IMR-90 (cell line): ENCODE data around the gene MORC1. TPM values are rescaled to one million over a fixed set of nuclear protein-coding genes. Genes with fewer than 3 reads are reported as not detected.
A peak's percentile ranks its signal among the peaks of the same experiment; 100 is the strongest.

Experiments
- ATAC-seq: fragments of 200-7000 bp; cut with Tn5 transposase; 2 replicates; pipeline ENCODE4 v1.9.1; 2020; ENCODE audit warnings: low read depth, mild to moderate bottlenecking, moderate library complexity
- BruUV-seq: library from RNA; stranded (reverse); fragments of 400-500 nt; replicated peaks from 2 replicates; lab custom pipeline; 2021; lab: Mats Ljungman, UMichigan
- CTCF ChIA-PET: fragments of 300-600 bp; formaldehyde crosslinking; extraction: SDS; loops from one replicate; lab custom pipeline; 2021; ENCODE audit warnings: antibody characterized with exemption; lab: Yijun Ruan, JAX
- POLR2A ChIA-PET: fragments of 300-600 bp; sonication (Branson Sonifier 250); formaldehyde crosslinking; loops from one replicate; lab custom pipeline; 2022; ENCODE audit warnings: antibody characterized with exemption; ENCODE audit not compliant: unreplicated experiment; lab: Charles Lee
- DNase-seq: peaks from one replicate; pipeline ENCODE4 v3.0.0; 2013
- H2AFZ ChIP-seq: replicated peaks from 2 replicates; pipeline ENCODE3; 2013; ENCODE audit warnings: low read length, mild to moderate bottlenecking; ENCODE audit not compliant: poor library complexity
- H2AK5ac ChIP-seq: 2 replicates; pipeline ENCODE4 v1.6.1; 2013; ENCODE audit warnings: low read depth, low read length, inconsistent platforms
- H2AK9ac ChIP-seq: replicated peaks from 2 replicates; pipeline ENCODE3; 2013; ENCODE audit warnings: mild to moderate bottlenecking, low read depth, low read length, moderate library complexity; ENCODE audit not compliant: poor library complexity
- H2BK120ac ChIP-seq: 2 replicates; pipeline ENCODE4 v1.6.1; 2013; ENCODE audit warnings: low read depth, low read length, inconsistent platforms
- H2BK15ac ChIP-seq: 3 replicates; pipeline ENCODE4 v1.6.1; 2013; ENCODE audit warnings: low read depth, low read length, inconsistent platforms
- H2BK20ac ChIP-seq: 2 replicates; pipeline ENCODE4 v1.6.1; 2013; ENCODE audit warnings: low read depth, mild to moderate bottlenecking, inconsistent platforms, low read length, moderate library complexity
- H2BK5ac ChIP-seq: 2 replicates; pipeline ENCODE4 v1.6.1; 2013; ENCODE audit warnings: mild to moderate bottlenecking, low read depth, low read length, inconsistent platforms; ENCODE audit not compliant: poor library complexity, severe bottlenecking
- H3K14ac ChIP-seq: replicated peaks from 2 replicates; pipeline ENCODE4 v1.6.1; 2013; ENCODE audit warnings: low read depth, low read length, inconsistent platforms
- H3K18ac ChIP-seq: 2 replicates; pipeline ENCODE4 v1.6.1; 2013; ENCODE audit warnings: low read depth, low read length, control low read depth
- H3K23ac ChIP-seq: 2 replicates; pipeline ENCODE4 v1.6.1; 2013; ENCODE audit warnings: low read depth, low read length, inconsistent platforms
- H3K27ac ChIP-seq: 2 replicates; pipeline ENCODE4 v1.5.1; 2013; ENCODE audit warnings: mild to moderate bottlenecking, control low read depth, low read length; ENCODE audit not compliant: insufficient read depth
- H3K27me3 ChIP-seq: 2 replicates; pipeline ENCODE4 v1.6.1; 2013; ENCODE audit warnings: low read length; ENCODE audit not compliant: control insufficient read depth, insufficient read depth
- H3K36me3 ChIP-seq: 2 replicates; pipeline ENCODE4 v1.6.1; 2013; ENCODE audit warnings: low read length, mixed read lengths; ENCODE audit not compliant: control insufficient read depth, insufficient read depth
- H3K4ac ChIP-seq: 2 replicates; pipeline ENCODE4 v1.6.1; 2013; ENCODE audit warnings: low read depth, low read length, inconsistent platforms
- H3K4me1 ChIP-seq: 2 replicates; pipeline ENCODE4 v1.6.1; 2013; ENCODE audit warnings: low read length, mixed read lengths; ENCODE audit not compliant: control insufficient read depth, insufficient read depth
- H3K4me2 ChIP-seq: 2 replicates; pipeline ENCODE4 v1.6.1; 2013; ENCODE audit warnings: low read depth, mild to moderate bottlenecking, control low read depth, low read length, moderate library complexity
- H3K4me3 ChIP-seq: 2 replicates; pipeline ENCODE4 v1.5.1; 2013; ENCODE audit warnings: low read depth, mild to moderate bottlenecking, control low read depth, low read length, moderate library complexity; ENCODE audit not compliant: insufficient read depth
- H3K56ac ChIP-seq: 2 replicates; pipeline ENCODE4 v1.6.1; 2013; ENCODE audit warnings: low read length, inconsistent platforms; ENCODE audit not compliant: insufficient read depth; ENCODE audit errors: extremely low read depth
- H3K79me1 ChIP-seq, 2 experiments: 2 replicates each; pipeline ENCODE4 v1.6.1; 2013; ENCODE audit warnings: low read length in 2 of 2, inconsistent platforms in 1 of 2, low read depth in 1 of 2
- H3K9ac ChIP-seq: 2 replicates; pipeline ENCODE4 v1.6.1; 2013; ENCODE audit warnings: low read depth, low read length, control low read depth
- H3K9me1 ChIP-seq: 2 replicates; pipeline ENCODE4 v1.6.1; 2013; ENCODE audit warnings: low read length, inconsistent platforms; ENCODE audit not compliant: insufficient read depth
- H3K9me3 ChIP-seq: 2 replicates; pipeline ENCODE4 v1.6.1; 2013; ENCODE audit warnings: low read length; ENCODE audit not compliant: control insufficient read depth, insufficient read depth
- H4K20me1 ChIP-seq: 2 replicates; pipeline ENCODE4 v1.6.1; 2013; ENCODE audit warnings: low read length, inconsistent platforms; ENCODE audit not compliant: insufficient read depth
- H4K5ac ChIP-seq: 2 replicates; pipeline ENCODE4 v1.6.1; 2013; ENCODE audit warnings: mild to moderate bottlenecking, low read depth, low read length, control low read depth
- H4K8ac ChIP-seq, 2 experiments: 2 replicates each; pipeline ENCODE4 v1.6.1; 2013; ENCODE audit warnings: low read depth in 2 of 2, low read length in 2 of 2, control low read depth in 1 of 2, inconsistent platforms in 1 of 2
- H4K91ac ChIP-seq: 2 replicates; pipeline ENCODE4 v1.6.1; 2013; ENCODE audit warnings: low read depth, low read length, inconsistent platforms; ENCODE audit not compliant: insufficient read depth
- BHLHE40 ChIP-seq: fragments of 150-350 bp; IDR thresholded peaks from 2 replicates; pipeline ENCODE4 v1.6.1; 2016; ENCODE audit warnings: mild to moderate bottlenecking, low read depth, low read length
- CEBPB ChIP-seq: IDR thresholded peaks from 2 replicates; pipeline ENCODE4 v1.6.1; 2012; ENCODE audit warnings: low read depth, low read length, improper control_type of control experiment
- CHD1 ChIP-seq: IDR thresholded peaks from 2 replicates; pipeline ENCODE4 v1.6.1; 2012; ENCODE audit warnings: low read depth, low read length, improper control_type of control experiment
- ELK1 ChIP-seq: fragments of 150-350 bp; IDR thresholded peaks from 2 replicates; pipeline ENCODE4 v1.6.1; 2016; ENCODE audit warnings: low read depth, mild to moderate bottlenecking, low read length, moderate library complexity, borderline replicate concordance
- FOS ChIP-seq: fragments of 150-350 bp; IDR thresholded peaks from 2 replicates; pipeline ENCODE4 v1.6.1; 2016; ENCODE audit warnings: low read depth, low read length
- MAFK ChIP-seq: IDR thresholded peaks from 2 replicates; pipeline ENCODE4 v1.6.1; 2012; ENCODE audit warnings: low read depth, low read length, improper control_type of control experiment
- MAZ ChIP-seq: IDR thresholded peaks from 2 replicates; pipeline ENCODE4 v1.6.1; 2012; ENCODE audit warnings: low read depth, mild to moderate bottlenecking, low read length, improper control_type of control experiment, moderate library complexity, borderline replicate concordance
- MXI1 ChIP-seq: IDR thresholded peaks from 2 replicates; pipeline ENCODE4 v1.6.1; 2012; ENCODE audit warnings: low read depth, mild to moderate bottlenecking, low read length, moderate library complexity, borderline replicate concordance
- NFE2L2 ChIP-seq: fragments of 150-350 bp; IDR thresholded peaks from 2 replicates; pipeline ENCODE4 v1.6.1; 2016; ENCODE audit warnings: low read depth, mild to moderate bottlenecking, low read length
- POLR2A ChIP-seq: IDR thresholded peaks from 2 replicates; pipeline ENCODE4 v1.6.1; 2012; ENCODE audit warnings: mild to moderate bottlenecking, low read depth, low read length
- RAD21 ChIP-seq: IDR thresholded peaks from 2 replicates; pipeline ENCODE4 v1.6.1; 2012; ENCODE audit warnings: low read length, improper control_type of control experiment
- RCOR1 ChIP-seq: IDR thresholded peaks from 2 replicates; pipeline ENCODE4 v1.6.1; 2012; ENCODE audit warnings: mild to moderate bottlenecking, low read length, improper control_type of control experiment; ENCODE audit not compliant: insufficient replicate concordance
- RFX5 ChIP-seq: IDR thresholded peaks from 2 replicates; pipeline ENCODE4 v1.8.0; 2012; ENCODE audit warnings: low read depth, mild to moderate bottlenecking, low read length, moderate library complexity
- SMC3 ChIP-seq: fragments of 150-350 bp; IDR thresholded peaks from 2 replicates; pipeline ENCODE4 v1.6.1; 2016; ENCODE audit warnings: low read depth, mild to moderate bottlenecking, antibody characterized with exemption, low read length, moderate library complexity
- USF2 ChIP-seq: fragments of 150-350 bp; IDR thresholded peaks from 2 replicates; pipeline ENCODE4 v1.6.1; 2017; ENCODE audit warnings: mild to moderate bottlenecking, antibody characterized with exemption, low read length, low read depth
- WGBS, 2 experiments: methylation state at CpG; one replicate each; pipeline versions ENCODE4 v1.1.5 to v1.1.7; 2013; ENCODE audit warnings: missing lambda C conversion rate in 2 of 2; ENCODE audit not compliant: insufficient read length in 1 of 2; ENCODE audit errors: extremely low coverage in 2 of 2; 5-methylcytosine and 5-hydroxymethylcytosine counted together
- dilution Hi-C: fragments of 300-500 bp; cut with HindIII; formaldehyde crosslinking; loops from one replicate; pipeline ENCODE4 v1.14.3; 2018; ENCODE audit warnings: low sequenced_read_pairs; ENCODE audit not compliant: unreplicated experiment
- in situ Hi-C: fragments of 300-500 bp; cut with MboI; formaldehyde crosslinking; loops from 3 replicates; pipeline ENCODE4 v1.14.3; 2019; ENCODE audit warnings: low sequenced_read_pairs, inconsistent platforms, mixed read lengths
- intact Hi-C: fragments of 100-400 bp; cut with micrococcal nuclease; formaldehyde crosslinking; loops from 2 replicates; pipeline ENCODE4 v1.10.0; 2022
- polyA plus RNA-seq, 3 experiments: library from polyadenylated mRNA; depleted of rRNA; stranded (reverse); fragments of >200 nt; gene quantifications; 2 replicates each; pipeline ENCODE4 v1.2.3, GENCODE V29; 2012; ENCODE audit warnings: low replicate concordance in 1 of 3
- total RNA-seq: library from RNA; depleted of rRNA; stranded (reverse); fragments of >200 nt; gene quantifications from 2 replicates; pipeline ENCODE4 v1.2.3, GENCODE V29; 2012
- TF ChIP-seq, protein P1 (sequence below): conservative IDR thresholded peaks from 2 replicates; pipeline ENCODE4 v1.5.1; 2012; ENCODE audit warnings: mild to moderate bottlenecking, low read depth, low read length, improper control_type of control experiment

The MORC1 gene
- total and polyA plus RNA-seq, 2 of the 4 experiments (the other 2 are of a cell fraction), result not detected

- H2AK5ac ChIP-seq, result no peak overlapping the region
- in situ Hi-C loops (no loop called here), intact Hi-C loops (no loop called here), dilution Hi-C loops (no loop called here)
- no peaks in the 10 kb centered on the region for H3K36me3 ChIP-seq
- H2BK20ac ChIP-seq, result no peak overlapping the region
- no peak overlapping the region for H4K91ac ChIP-seq
- no peaks in the 10 kb centered on the region; the same call in 1 of the 2 replicates for H3K9me3 ChIP-seq
- H2BK15ac ChIP-seq, result no peak overlapping the region
- DNase-seq (peak; percentile 6), ATAC-seq (peak; percentile 74)
- no TSS peak for BruUV-seq
- no peak overlapping the region for H3K4me2 ChIP-seq
- no peak overlapping the region for H3K23ac ChIP-seq
- no peak overlapping the region for H2AK9ac ChIP-seq
- POLR2A ChIA-PET, result no interaction called here
- no peak for TF ChIP-seq CHD1
- TF ChIP-seq FOS, result no peak
- TF ChIP-seq RAD21, result no peak
- TF ChIP-seq MAFK, result no peak
- TF ChIP-seq ELK1, result no peak
- no peak for TF ChIP-seq USF2
- TF ChIP-seq RFX5, result no peak
- TF ChIP-seq NFE2L2, result no peak
- TF ChIP-seq SMC3, result no peak
- TF ChIP-seq, protein P1, sequence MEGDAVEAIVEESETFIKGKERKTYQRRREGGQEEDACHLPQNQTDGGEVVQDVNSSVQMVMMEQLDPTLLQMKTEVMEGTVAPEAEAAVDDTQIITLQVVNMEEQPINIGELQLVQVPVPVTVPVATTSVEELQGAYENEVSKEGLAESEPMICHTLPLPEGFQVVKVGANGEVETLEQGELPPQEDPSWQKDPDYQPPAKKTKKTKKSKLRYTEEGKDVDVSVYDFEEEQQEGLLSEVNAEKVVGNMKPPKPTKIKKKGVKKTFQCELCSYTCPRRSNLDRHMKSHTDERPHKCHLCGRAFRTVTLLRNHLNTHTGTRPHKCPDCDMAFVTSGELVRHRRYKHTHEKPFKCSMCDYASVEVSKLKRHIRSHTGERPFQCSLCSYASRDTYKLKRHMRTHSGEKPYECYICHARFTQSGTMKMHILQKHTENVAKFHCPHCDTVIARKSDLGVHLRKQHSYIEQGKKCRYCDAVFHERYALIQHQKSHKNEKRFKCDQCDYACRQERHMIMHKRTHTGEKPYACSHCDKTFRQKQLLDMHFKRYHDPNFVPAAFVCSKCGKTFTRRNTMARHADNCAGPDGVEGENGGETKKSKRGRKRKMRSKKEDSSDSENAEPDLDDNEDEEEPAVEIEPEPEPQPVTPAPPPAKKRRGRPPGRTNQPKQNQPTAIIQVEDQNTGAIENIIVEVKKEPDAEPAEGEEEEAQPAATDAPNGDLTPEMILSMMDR, result no peak
- no peak for TF ChIP-seq MAZ
- TF ChIP-seq MXI1, result no peak
- no peak for TF ChIP-seq BHLHE40
- TF ChIP-seq POLR2A, result no peak
- TF ChIP-seq RCOR1, result no peak
- no peak for TF ChIP-seq CEBPB
- no peak overlapping the region for H3K27ac ChIP-seq
- H4K8ac ChIP-seq, result no peak overlapping the region
- H3K9me1 ChIP-seq, result no peaks in the 10 kb centered on the region
- H4K5ac ChIP-seq, result no peak overlapping the region
- H3K14ac ChIP-seq, result no peak overlapping the region
- no peak overlapping the region for H3K4ac ChIP-seq
- CTCF ChIA-PET, result interaction anchor here (0.9 kb wide), 1 partner anchor 13 kb away, joined by 4 read pairs; no protein-coding TSS in a partner anchor
- peaks cover 2% of the 10 kb centered on the region; the same call in 1 of the 2 replicates for H3K4me1 ChIP-seq
- H3K4me3 ChIP-seq, result no peak overlapping the region
- no peak overlapping the region for H3K18ac ChIP-seq
- no peaks in the 10 kb centered on the region for H4K20me1 ChIP-seq
- WGBS, 2 experiments, result no CpG with 5 or more reads among the region's 2 CpGs
- no peak overlapping the region for H2AFZ ChIP-seq
- H3K79me1 ChIP-seq, result no peaks in the 10 kb centered on the region
- no peaks in the 10 kb centered on the region for H3K27me3 ChIP-seq
- H2BK120ac ChIP-seq, result no peak overlapping the region
- no peak overlapping the region for H3K9ac ChIP-seq
- H2BK5ac ChIP-seq, result no peak overlapping the region
- H3K56ac ChIP-seq, result no peak overlapping the region
Measured at GRCh38 chr3:109115451-109115850, 2.5 kb downstream of the MORC1 start.
